ENCODE data around the gene F12.
"Not testable (repeated sequence)": the region's sequence is repeated elsewhere in the genome, so short reads cannot be mapped to it uniquely, and the experiment has no call there.

F12 gene

DNA sequence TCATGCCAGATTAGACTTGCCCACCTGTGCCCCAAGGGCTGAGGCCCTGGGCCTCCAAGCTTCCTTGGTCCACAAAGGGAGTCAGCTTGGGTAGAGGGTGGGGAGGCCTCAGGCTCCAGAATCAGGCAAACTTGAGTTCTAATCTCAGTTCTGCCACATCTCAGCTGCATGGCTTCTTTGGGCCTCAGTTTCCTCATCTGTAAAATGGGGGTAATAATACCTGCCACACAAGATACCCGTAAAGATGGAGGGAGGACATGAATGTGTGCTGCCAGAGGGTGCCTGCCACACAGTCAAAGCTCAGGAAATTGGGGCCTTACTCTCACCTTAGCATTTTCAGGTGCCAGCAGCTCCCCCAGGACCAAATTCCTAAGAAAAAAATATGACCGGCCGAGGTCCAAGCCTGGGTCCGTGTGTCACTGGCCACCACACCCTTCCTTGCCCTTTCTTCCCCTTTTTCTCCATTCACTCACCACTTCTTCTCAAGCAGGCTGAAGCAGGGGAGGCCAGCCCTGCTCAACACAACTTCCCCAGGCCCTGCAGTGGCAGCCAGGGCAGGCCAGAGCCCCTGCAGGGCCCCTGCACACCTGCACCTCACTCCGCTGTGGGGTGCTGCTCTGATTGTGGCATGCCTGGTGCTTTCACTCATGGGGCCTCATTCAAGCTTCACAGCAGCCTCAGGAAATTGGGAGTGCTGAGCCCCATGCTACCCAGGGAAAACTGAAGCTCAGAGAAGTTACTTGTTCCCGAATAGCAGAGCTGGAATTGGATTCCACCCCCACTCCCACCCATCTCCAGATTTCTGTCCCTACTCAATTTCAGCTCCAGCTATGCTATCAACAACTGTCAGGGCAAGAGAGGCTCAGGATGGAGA is 47.7 kb downstream of the F12 start:
- H3K27ac ChIP-seq = no peak overlapping the region
- no peaks in the 10 kb centered on the region for H3K36me3 ChIP-seq
- DNase-seq = no peak
- TF ChIP-seq, protein P1, sequence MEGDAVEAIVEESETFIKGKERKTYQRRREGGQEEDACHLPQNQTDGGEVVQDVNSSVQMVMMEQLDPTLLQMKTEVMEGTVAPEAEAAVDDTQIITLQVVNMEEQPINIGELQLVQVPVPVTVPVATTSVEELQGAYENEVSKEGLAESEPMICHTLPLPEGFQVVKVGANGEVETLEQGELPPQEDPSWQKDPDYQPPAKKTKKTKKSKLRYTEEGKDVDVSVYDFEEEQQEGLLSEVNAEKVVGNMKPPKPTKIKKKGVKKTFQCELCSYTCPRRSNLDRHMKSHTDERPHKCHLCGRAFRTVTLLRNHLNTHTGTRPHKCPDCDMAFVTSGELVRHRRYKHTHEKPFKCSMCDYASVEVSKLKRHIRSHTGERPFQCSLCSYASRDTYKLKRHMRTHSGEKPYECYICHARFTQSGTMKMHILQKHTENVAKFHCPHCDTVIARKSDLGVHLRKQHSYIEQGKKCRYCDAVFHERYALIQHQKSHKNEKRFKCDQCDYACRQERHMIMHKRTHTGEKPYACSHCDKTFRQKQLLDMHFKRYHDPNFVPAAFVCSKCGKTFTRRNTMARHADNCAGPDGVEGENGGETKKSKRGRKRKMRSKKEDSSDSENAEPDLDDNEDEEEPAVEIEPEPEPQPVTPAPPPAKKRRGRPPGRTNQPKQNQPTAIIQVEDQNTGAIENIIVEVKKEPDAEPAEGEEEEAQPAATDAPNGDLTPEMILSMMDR (IDR thresholded peaks at IDR 0.05; ENCODE audit: low read depth, low read length) = no peak
- H3K4me3 ChIP-seq (ENCODE audit: low read depth, low read length) = no peak overlapping the region
- no peaks in the 10 kb centered on the region for H3K9me3 ChIP-seq (ENCODE audit: severe bottlenecking)
- no peaks in the 10 kb centered on the region for H3K27me3 ChIP-seq (ENCODE audit: insufficient read depth, low read depth, severe bottlenecking)

DNA sequence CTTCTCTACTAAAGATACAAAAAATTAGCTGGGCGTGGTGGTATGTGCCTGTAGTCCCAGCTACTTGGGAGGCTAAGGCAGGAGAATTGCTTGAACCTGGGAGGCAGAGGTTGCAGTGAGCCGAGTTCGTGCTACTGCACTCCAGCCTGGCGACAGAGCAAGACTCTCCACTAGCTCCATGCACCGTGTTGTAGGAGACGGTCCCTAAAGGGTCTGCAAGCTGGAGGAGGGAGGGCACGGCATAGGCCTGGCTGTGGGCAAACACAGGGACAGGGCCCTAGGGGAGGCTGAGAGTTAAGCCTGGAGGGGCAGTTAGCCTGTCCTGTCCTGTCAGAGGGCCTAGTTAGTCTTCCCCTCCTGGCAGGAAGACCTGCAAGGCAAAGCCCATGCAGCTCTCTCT is 48.6 kb downstream of the F12 start:
- H3K36me3 ChIP-seq; H3K4me3 ChIP-seq (ENCODE audit: low read depth, low read length): not testable (repeated sequence)

DNA sequence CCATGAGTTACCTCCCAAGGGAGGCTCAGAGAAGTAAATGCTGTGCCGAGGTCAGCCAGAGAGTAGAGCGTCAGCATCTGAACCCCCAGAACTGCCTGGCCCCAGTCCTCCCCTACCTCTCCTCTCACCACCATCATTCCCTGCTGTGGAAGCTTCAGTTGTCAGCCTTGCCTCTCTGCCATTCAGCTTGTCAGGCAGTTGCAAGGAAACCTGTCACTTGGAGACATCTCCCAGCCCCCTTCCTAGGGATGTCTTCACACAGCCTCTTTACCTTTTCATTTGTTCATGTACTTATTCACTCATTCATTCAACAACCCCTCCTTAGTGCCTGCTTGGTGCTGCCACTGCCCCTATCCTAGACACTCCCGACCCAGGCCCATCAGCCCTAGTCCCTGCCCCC is 49.5 kb downstream of the F12 start:
- no peaks in the 10 kb centered on the region for H3K9me3 ChIP-seq (ENCODE audit: severe bottlenecking)
- H3K36me3 ChIP-seq = no peaks in the 10 kb centered on the region
- no peaks in the 10 kb centered on the region for H3K27me3 ChIP-seq (ENCODE audit: insufficient read depth, low read depth, severe bottlenecking)
- DNase-seq = no peak
- TF ChIP-seq, protein P1 (IDR thresholded peaks at IDR 0.05; ENCODE audit: low read depth, low read length) = no peak
- no peak overlapping the region for H3K27ac ChIP-seq
- H3K4me3 ChIP-seq (ENCODE audit: low read depth, low read length) = no peak overlapping the region

More for the DNA sequence above, 48.6 kb downstream of the F12 start:
- not testable (repeated sequence) for H3K9me3 ChIP-seq (ENCODE audit: severe bottlenecking); H3K27ac ChIP-seq; H3K27me3 ChIP-seq (ENCODE audit: insufficient read depth, low read depth, severe bottlenecking); DNase-seq

DNA sequence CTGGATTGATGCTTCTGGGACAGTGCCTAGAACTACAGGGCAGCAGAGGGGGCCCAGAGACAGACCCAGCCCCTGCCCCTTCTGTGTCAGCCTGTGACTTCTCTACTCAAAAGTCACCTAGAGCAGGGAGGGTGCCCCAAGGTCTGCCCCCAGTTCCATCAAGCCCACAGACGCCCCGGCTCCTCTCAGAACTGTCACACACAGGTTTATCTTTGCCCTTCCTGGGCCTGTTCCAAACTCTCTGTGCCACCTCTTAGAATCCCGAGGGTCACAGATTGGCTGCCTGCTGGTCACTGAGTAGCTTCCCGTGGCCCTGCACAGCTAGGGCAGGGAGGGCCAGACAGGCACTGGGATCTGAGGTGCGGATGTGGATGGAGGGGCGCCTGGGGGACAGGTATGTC is 49.9 kb downstream of the F12 start:
- Histone ChIP-seq H3K4me3 (ENCODE audit: low read depth, low read length) (no peak overlapping the region), H3K36me3 (no peaks in the 10 kb centered on the region), H3K27ac (no peak overlapping the region)

DNA sequence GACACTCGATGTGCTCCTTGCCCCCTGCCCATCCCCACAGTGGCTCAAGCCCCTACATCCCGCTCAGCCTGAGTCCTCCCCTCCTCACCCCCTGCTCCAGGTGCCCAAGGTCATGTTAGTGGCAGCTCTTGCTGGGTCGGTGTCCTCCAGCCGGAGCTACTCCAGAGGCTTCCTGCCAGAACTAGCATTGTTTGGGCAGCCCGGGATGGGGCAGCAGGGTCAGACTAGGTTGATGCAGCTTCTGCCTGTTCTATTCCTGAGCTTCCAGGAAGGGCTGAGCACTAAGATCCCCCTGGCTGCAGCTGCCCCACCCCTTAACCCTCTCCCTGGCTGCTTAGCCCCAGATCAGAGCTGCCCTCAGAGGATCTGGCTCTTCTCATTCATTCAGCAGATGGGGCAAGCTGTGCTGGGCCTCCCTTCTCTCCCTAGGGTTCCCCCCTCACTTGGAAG is 51.0 kb downstream of the F12 start:
- TF ChIP-seq, protein P1 (IDR thresholded peaks at IDR 0.05; ENCODE audit: low read depth, low read length) = no peak
- no peak overlapping the region for H3K27ac ChIP-seq
- H3K9me3 ChIP-seq (ENCODE audit: severe bottlenecking) = no peaks in the 10 kb centered on the region
- no peaks in the 10 kb centered on the region for H3K36me3 ChIP-seq
- peak; percentile 59 for DNase-seq
- no peaks in the 10 kb centered on the region for H3K27me3 ChIP-seq (ENCODE audit: insufficient read depth, low read depth, severe bottlenecking)
- no peak overlapping the region for H3K4me3 ChIP-seq (ENCODE audit: low read depth, low read length)

More for the DNA sequence above, 49.9 kb downstream of the F12 start:
- DNase-seq = no peak
- H3K27me3 ChIP-seq (ENCODE audit: insufficient read depth, low read depth, severe bottlenecking) = no peaks in the 10 kb centered on the region
- TF ChIP-seq, protein P1 (IDR thresholded peaks at IDR 0.05; ENCODE audit: low read depth, low read length) = no peak
- H3K9me3 ChIP-seq (ENCODE audit: severe bottlenecking) = no peaks in the 10 kb centered on the region

DNA sequence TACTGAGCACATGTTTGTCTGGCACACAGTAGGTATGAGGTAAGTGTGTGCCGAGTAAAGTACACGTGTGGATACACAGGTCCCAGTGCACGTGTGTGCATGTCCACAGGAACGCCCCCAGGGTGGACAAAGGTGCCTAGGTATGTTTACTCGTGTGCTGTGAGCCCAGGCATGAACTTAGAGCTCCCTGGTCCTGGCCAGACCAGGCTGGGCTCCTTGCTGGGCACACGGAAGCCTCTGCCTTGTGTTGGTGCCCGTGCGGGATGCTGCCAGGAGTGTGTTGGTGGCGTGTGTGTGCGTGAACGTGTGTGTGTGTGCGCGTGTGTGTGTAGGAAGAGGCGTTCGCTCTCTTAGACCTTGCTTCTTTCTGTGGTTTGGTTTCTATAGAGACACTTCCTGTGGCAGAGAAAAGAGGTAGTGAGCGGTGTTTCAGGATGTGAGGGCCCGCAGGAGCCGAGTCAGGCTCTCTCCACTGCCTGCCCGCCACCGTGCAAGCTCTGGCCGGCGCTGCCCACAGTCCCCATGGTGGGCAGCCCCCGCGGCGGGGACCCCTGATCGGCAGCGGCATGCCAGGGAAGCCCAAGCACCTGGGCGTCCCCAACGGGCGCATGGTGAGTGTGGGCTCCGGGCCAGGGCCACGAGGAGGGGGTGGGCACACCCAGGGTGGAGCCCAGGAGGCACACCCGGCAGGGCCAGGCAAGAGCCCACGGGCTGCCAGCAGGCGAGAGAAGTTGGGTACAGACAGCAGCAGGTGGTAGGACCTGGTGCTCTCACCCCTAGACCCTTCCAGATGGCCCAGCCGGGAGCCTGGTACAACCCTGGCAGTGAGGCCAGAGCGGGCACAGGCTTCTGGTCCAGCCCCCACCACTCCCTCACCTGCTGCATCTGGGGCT is 51.7 kb downstream of the F12 start, which contains the start of gene RGS14:
Gene RGS14, plus strand, starts transcription at position 466 of the 893 bp plus-strand sequence. Its CDS starts 101 bp downstream, at position 567.
- Histone ChIP-seq H3K27me3 (ENCODE audit: insufficient read depth, low read depth, severe bottlenecking) (no peaks in the 10 kb centered on the region), H3K4me3 (ENCODE audit: low read depth, low read length) (no peak within 1 kb of the TSS), H3K36me3 (no peaks in the 10 kb centered on the region), H3K9me3 (ENCODE audit: severe bottlenecking) (no peaks in the 10 kb centered on the region), H3K27ac (no peak within 1 kb of the TSS)
- TF ChIP-seq, protein P1 (IDR thresholded peaks at IDR 0.05; ENCODE audit: low read depth, low read length) = no peak
- no peak for DNase-seq
